Lung microvascular endothelial cell (primary cell): ENCODE measurements around the gene REXO1. TPM values are rescaled to one million over a fixed set of nuclear protein-coding genes. Genes with fewer than 3 reads are reported as not detected.
"Not testable (repeated sequence)": the region's sequence is repeated elsewhere in the genome, so short reads cannot be mapped to it uniquely, and the experiment has no call there.

Experiments used
- DNase-seq, 2 donors: peaks; one replicate each; pipeline versions ENCODE4 v3.0.0 to v3.0.0-alpha.2; 2010; ENCODE audit warnings: low read depth in 2 of 2
- total RNA-seq: library from RNA; depleted of rRNA; stranded (reverse); fragments of >200 nt; gene quantifications from 2 replicates; pipeline ENCODE4 v1.2.1, GENCODE V29; 2014

Gene REXO1
- total RNA-seq, 1 donor from 2014 or later = 6.9 TPM

DNA sequence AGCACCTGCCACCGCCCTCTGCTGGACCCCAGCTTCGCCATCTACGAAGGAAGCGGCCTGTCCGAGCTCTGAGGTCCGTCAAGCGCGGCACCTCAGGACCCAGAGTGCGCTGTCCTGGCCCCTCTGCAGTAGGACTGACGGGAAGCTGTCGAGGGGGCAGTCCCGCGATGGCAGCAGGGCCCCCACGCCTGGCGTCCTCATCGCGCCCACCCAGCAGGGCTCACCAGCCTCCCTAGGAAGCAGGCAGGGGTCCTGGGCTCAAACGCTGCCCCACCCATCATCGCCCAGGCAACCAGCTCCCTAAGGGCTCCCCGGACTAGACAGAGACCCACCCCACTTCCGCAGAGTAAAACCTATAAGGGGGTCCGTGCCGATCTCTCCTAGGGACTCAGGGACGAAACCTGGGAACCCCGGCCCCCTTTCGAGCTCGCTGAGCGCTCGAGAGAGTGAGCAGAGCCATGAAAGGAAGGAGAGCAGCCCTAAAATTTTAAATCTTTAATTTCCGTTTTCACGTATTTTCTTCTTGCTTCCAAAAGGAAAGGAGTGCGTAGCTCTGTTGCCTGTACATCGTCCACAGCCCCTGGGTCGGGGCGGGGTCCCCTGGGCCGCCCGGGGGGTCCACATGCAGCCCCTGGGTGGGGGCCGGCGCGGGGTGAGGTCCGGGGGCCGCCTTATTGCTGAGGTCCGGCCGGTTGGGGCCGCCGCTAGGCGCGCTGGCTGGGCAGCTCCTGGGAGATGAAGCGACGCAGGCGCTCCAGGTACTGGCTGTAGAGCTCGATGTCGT, 28.4 kb upstream of the REXO1 start:
- not testable (repeated sequence) for DNase-seq

DNA sequence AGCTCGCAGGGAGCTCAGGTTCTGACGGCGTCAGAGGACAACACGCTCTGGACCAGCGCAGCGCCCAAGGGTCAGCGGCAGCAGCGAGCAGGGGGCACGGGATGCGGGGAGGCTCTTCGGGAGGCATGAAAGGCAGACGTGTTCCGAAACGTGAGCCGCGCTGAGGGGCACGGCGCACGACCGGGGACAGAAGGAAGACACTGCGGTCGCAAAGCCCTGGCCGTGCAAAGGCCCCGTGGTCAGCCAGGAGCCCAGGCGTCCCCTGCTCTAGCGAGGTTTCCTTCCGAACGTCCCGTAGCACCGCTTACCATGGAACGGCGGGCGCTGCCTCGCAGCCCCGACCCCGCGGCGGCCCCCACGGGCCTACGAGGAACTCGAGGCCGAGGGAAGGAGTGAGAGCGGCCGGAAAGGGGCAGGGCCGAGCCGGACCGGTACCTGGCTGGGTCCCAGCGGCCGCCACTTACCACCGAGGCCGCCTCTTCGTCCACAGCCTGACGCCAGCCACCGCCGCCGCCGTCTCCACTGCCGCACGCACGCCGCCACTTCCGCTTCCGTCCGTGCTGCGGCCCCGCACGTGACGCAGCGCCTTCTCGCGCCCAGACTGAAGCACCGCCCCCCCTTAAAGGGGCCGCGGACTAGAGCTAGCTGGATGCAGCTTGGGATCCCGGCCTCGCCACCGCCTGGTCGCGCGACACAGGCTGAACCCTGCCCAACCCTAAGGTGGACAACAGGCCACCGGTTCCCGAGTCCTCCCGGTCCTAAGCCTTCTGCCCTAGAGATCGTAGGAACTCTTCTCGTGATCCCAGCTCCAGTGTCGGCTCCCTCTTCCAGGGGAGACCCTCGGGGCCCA, 27.6 kb upstream of the REXO1 start:
- peak; percentile 93 to 95 for DNase-seq

DNA sequence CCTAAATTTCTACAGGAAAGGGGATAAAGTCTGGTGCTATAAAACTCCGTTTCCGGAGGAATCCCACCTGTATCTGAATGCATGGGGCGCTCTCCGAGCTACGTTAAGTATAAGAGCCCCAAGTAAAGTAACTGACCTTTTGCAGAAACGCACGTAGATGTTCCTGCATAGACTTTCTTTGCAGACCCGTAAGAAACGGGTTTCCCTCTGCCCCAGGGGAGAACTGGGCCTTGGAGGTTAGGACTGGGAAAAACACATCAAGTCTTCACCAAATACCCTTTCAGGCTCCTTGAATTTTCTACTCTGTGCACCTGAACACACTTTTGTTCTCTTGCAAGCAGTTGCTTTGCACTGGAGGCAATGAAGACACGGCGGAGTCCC, 27.0 kb upstream of the REXO1 start:
- DNase-seq = not testable (repeated sequence)

GRCh38 chr19:1874554-1875185, 26.4 kb upstream of the REXO1 start:
- peak in 1 of 2 donors; percentile 56 for DNase-seq

GRCh38 chr19:1873524-1874473, 25.5 kb upstream of the REXO1 start:
- DNase-seq = peak; percentile 65 to 88

GRCh38 chr19:1872807-1873523, 24.7 kb upstream of the REXO1 start:
- DNase-seq = no peak

DNA sequence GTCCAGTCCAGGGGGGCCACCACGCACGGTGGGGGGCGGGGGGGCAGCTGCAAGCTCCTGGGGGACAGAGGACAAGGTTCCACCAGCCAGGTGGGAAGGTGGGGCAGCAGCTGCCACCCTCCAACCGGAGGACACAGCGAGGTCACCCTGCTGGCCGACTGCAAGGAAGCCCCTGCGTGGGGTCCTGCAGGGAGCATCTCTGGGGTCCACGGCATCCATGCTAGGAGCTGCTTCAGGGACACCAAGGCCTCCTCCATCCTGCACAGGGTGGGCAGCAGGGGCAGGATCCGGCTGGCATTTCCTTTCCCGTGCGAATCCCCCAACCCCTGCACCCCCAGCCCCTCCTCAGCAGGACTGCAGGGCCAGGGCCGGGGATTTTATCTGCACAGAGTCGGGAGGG, 23.3 kb upstream of the REXO1 start:
- no peak for DNase-seq

DNA sequence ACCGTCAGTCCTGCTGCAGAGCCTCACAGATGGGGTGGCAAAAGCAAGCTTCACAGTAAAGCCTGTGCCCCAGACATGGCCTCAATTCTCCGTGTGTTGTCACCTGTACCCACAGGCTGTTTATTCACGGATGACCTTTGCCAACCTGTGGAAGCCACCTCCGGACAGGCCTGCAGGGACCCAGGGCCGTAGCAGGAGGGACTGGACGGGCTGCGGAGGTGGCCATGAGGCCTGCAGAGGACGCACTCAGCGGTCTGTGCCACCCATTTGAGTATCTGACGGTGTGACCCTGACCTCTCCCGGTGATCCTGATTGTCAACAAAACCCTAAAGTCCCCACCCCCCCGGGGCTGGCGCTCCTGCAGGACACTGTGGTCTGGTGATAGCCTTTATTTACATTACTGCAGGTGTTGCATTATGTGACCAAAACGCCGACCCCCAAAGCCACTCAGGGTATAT, 22.9 kb upstream of the REXO1 start:
- DNase-seq = no peak

- DNase-seq = peak in 1 of 2 donors; percentile 44
These were observed 20.7 kb upstream of the REXO1 start for GRCh38 chr19:1868971-1869370.

- DNase-seq = no peak
These were observed 19.1 kb upstream of the REXO1 start for GRCh38 chr19:1867349-1867724.

GRCh38 chr19:1866693-1867348, 18.5 kb upstream of the REXO1 start:
- DNase-seq = no peak

- no peak for DNase-seq
These were observed 17.1 kb upstream of the REXO1 start for GRCh38 chr19:1865172-1866010.

GRCh38 chr19:1864480-1865171, 16.3 kb upstream of the REXO1 start:
- DNase-seq = peak; percentile 73 to 78

GRCh38 chr19:1863638-1864479, 15.6 kb upstream of the REXO1 start:
- DNase-seq = peak; percentile 94 to 95

DNA sequence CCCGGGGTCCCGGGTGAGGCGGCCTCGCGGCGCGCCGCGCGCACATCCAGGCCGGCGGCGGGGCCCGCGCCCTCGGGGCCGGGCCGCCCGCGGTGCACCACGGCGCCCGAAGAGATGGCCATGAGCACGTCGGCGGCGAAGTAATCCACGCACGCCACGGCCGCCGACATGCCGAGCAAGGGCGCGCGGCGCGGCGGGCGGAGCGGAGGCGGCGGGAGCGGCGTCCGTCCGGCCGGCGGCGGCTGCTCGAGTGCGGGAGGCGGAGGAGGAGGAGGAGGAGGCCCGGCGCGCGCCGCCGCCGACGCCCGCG, 15.0 kb upstream of the REXO1 start, which contains the start of gene KLF16:
Gene KLF16 (minus strand): TSS at position 252 of the 310 bp plus-strand sequence. CDS start 82 bp downstream, at position 170.
- no peak for DNase-seq

DNA sequence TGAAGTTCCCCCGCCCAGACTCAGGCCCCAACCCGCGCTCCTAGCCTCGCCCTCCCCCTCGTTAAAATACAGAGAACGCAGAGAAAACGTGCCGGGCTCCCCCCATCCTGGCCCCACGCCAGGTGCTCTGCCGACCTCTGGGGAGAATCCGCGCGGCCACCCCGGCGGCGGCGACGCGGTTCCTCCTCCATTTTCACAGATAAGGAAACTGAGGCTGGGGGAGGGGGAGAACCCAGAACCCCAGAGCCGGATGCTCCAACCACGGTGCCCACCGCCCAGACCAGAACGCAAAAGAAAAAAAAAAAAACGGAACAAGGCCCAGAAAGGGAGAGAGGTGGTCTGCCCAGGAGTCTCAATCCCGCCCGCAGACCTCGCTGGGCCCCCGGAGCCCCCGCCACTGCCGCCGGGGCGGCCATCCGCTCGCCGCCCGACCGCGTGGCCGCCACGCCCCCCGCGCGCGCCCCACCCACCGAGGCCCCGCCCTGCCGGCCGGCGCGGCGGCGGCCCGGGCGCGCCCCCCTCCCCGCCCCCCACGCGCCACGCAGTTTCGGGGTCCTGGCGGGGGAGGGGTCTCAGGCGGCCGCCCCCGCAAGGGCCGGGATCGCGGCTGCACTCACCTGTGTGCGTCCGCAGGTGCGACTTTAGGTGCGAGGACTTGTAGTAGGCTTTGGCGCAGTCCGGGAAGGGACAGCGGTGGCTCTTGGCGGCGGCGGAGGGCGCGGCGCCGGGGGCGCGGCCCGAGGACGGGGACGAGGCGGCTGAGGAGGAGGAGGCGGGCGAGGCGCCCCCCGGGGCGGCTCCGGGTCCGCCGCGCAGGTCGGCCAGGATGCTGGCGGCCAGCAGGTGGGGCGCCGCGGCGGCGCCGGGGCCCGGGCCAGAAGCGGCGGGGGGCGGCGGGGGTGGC, 14.4 kb upstream of the REXO1 start:
- DNase-seq = peak; percentile 37 to 46
